HEK293 (cell line): Measurements from ENCODE around the gene PPP1R18.

ENCODE experiments used
- CTCF ChIA-PET: fragments of 350-600 bp; formaldehyde crosslinking; extraction: SDS; loops from one replicate; lab custom pipeline; 2021; ENCODE audit warnings: antibody characterized with exemption; lab: Yijun Ruan, JAX
- POLR2A ChIA-PET: fragments of 300-600 bp; formaldehyde crosslinking; extraction: SDS; loops from one replicate; lab custom pipeline; 2020; ENCODE audit warnings: antibody characterized with exemption, inconsistent platforms; lab: Yijun Ruan, JAX
- H3K27ac ChIP-seq: fragments of 200-500 bp; sonication (Bioruptor generic); 2 replicates; pipeline ENCODE4 v1.5.1; 2014; ENCODE audit warnings: low read depth, low read length, control low read depth, inconsistent platforms; ENCODE audit errors: extremely low read depth
- H3K36me3 ChIP-seq, 2 experiments: fragments of 200-500 bp in 1 of 2; sonication (Bioruptor generic) in 1 of 2; 1 replicate in 1 of 2; 2 replicates in 1 of 2; pipeline ENCODE4 v1.5.1; 2014 to 2017; ENCODE audit warnings: inconsistent platforms in 2 of 2, low read length in 2 of 2; ENCODE audit not compliant: control insufficient read depth in 2 of 2, insufficient read depth in 1 of 2
- H3K4me1 ChIP-seq: fragments of 200-500 bp; sonication (Bioruptor generic); 2 replicates; pipeline ENCODE4 v1.5.1; 2014; ENCODE audit warnings: mild to moderate bottlenecking, low read length, inconsistent platforms; ENCODE audit not compliant: control insufficient read depth, insufficient read depth
- H3K4me3 ChIP-seq: 2 replicates; pipeline ENCODE4 v1.5.1; 2011; ENCODE audit warnings: low read depth, mild to moderate bottlenecking, control low read depth, low read length, moderate library complexity
- H3K9me3 ChIP-seq: fragments of 200-500 bp; sonication (Bioruptor generic); 2 replicates; pipeline ENCODE4 v1.5.1; 2014; ENCODE audit warnings: low read depth, low read length, inconsistent platforms; ENCODE audit not compliant: control insufficient read depth, insufficient read depth
- GLI2 ChIP-seq: fragments of 450-650 bp; formaldehyde crosslinking; IDR thresholded peaks from 2 replicates; pipeline ENCODE4; 2017; ENCODE audit warnings: missing biosample characterization, missing genetic modification characterization, low read depth, borderline replicate concordance
- GLIS2 ChIP-seq: fragments of 450-650 bp; formaldehyde crosslinking; IDR thresholded peaks from 2 replicates; pipeline ENCODE4 v1.5.1; 2016; ENCODE audit warnings: missing biosample characterization, missing genetic modification characterization
- HOXC10 ChIP-seq: sonication (generic); formaldehyde crosslinking; IDR thresholded peaks from 2 replicates; pipeline ENCODE4 v1.8.1; 2023; ENCODE audit warnings: mild to moderate bottlenecking, missing genetic modification reagents
- KLF1 ChIP-seq: fragments of 450-650 bp; formaldehyde crosslinking; IDR thresholded peaks from 2 replicates; pipeline ENCODE4 v1.5.1; 2016; ENCODE audit warnings: missing biosample characterization, missing genetic modification characterization
- MZF1 ChIP-seq: fragments of 450-650 bp; formaldehyde crosslinking; IDR thresholded peaks from 2 replicates; pipeline ENCODE4 v1.5.1; 2017; ENCODE audit warnings: missing biosample characterization, missing genetic modification characterization, borderline replicate concordance
- PRDM1 ChIP-seq: fragments of 450-650 bp; formaldehyde crosslinking; IDR thresholded peaks from 2 replicates; pipeline ENCODE4; 2016; ENCODE audit warnings: missing biosample characterization, missing genetic modification characterization
- SP2 ChIP-seq: fragments of 450-650 bp; formaldehyde crosslinking; IDR thresholded peaks from 2 replicates; pipeline ENCODE4 v1.5.1; 2016; ENCODE audit warnings: missing biosample characterization, missing genetic modification characterization
- WT1 ChIP-seq: fragments of 450-650 bp; formaldehyde crosslinking; IDR thresholded peaks from 2 replicates; pipeline ENCODE4 v1.5.1; 2016; ENCODE audit warnings: missing biosample characterization, missing genetic modification characterization
- YY1 ChIP-seq: fragments of 450-650 bp; formaldehyde crosslinking; IDR thresholded peaks from 2 replicates; pipeline ENCODE4 v1.5.1; 2018; ENCODE audit warnings: missing biosample characterization, missing genetic modification characterization
- ZBTB48 ChIP-seq: fragments of 450-650 bp; formaldehyde crosslinking; IDR thresholded peaks from 2 replicates; pipeline ENCODE4 v1.5.1; 2016; ENCODE audit warnings: missing biosample characterization, missing genetic modification characterization
- ZEB2 ChIP-seq: fragments of 450-650 bp; formaldehyde crosslinking; IDR thresholded peaks from 2 replicates; pipeline ENCODE4 v1.5.1; 2016; ENCODE audit warnings: missing biosample characterization, missing genetic modification characterization
- ZFP3 ChIP-seq: fragments of 450-650 bp; formaldehyde crosslinking; IDR thresholded peaks from 2 replicates; pipeline ENCODE4 v1.5.1; 2016; ENCODE audit warnings: low read depth, missing biosample characterization, missing genetic modification characterization
- ZNF174 ChIP-seq: fragments of 450-650 bp; formaldehyde crosslinking; IDR thresholded peaks from 2 replicates; pipeline ENCODE4 v1.5.0; 2017; ENCODE audit warnings: missing biosample characterization, mild to moderate bottlenecking, missing genetic modification characterization
- ZNF2 ChIP-seq: fragments of 450-650 bp; formaldehyde crosslinking; IDR thresholded peaks from 2 replicates; pipeline ENCODE4 v1.5.1; 2016; ENCODE audit warnings: missing biosample characterization, missing genetic modification characterization
- ZNF202 ChIP-seq: fragments of 450-650 bp; formaldehyde crosslinking; IDR thresholded peaks from 2 replicates; pipeline ENCODE4 v1.5.1; 2016; ENCODE audit warnings: missing biosample characterization, missing genetic modification characterization, borderline replicate concordance
- ZNF221 ChIP-seq: fragments of 450-650 bp; formaldehyde crosslinking; IDR thresholded peaks from 2 replicates; pipeline ENCODE4 v1.5.1; 2017; ENCODE audit warnings: missing biosample characterization, missing genetic modification characterization, borderline replicate concordance
- ZNF354C ChIP-seq: fragments of 450-650 bp; formaldehyde crosslinking; IDR thresholded peaks from 2 replicates; pipeline ENCODE4 v1.5.1; 2016; ENCODE audit warnings: missing biosample characterization, missing genetic modification characterization, low read depth, borderline replicate concordance
- ZNF394 ChIP-seq: fragments of 450-650 bp; formaldehyde crosslinking; IDR thresholded peaks from 2 replicates; pipeline ENCODE4 v1.5.1; 2016; ENCODE audit warnings: missing biosample characterization, missing genetic modification characterization, mild to moderate bottlenecking, moderate library complexity, borderline replicate concordance
- ZNF404 ChIP-seq: fragments of 450-650 bp; formaldehyde crosslinking; IDR thresholded peaks from 2 replicates; pipeline ENCODE4 v1.5.1; 2017; ENCODE audit warnings: missing biosample characterization, missing genetic modification characterization
- ZNF473 ChIP-seq: fragments of 450-650 bp; formaldehyde crosslinking; IDR thresholded peaks from 2 replicates; pipeline ENCODE4 v1.5.1; 2017; ENCODE audit warnings: missing biosample characterization, missing genetic modification characterization
- ZNF623 ChIP-seq: fragments of 450-650 bp; formaldehyde crosslinking; IDR thresholded peaks from 2 replicates; pipeline ENCODE4 v1.5.1; 2016; ENCODE audit warnings: missing biosample characterization, missing genetic modification characterization
- ZNF768 ChIP-seq: fragments of 450-650 bp; formaldehyde crosslinking; IDR thresholded peaks from 2 replicates; pipeline ENCODE4 v1.5.1; 2018; ENCODE audit warnings: missing biosample characterization, mild to moderate bottlenecking, missing genetic modification characterization
- ZNF843 ChIP-seq: fragments of 450-650 bp; formaldehyde crosslinking; IDR thresholded peaks from 2 replicates; pipeline ENCODE4 v1.5.1; 2016; ENCODE audit warnings: missing biosample characterization, missing genetic modification characterization
- TF ChIP-seq, protein P1 (sequence below): fragments of 450-650 bp; formaldehyde crosslinking; IDR thresholded peaks from 2 replicates; pipeline ENCODE4 v1.5.1; 2016; ENCODE audit warnings: missing biosample characterization, missing genetic modification characterization
- TF ChIP-seq, protein P2 (sequence below): fragments of 450-650 bp; formaldehyde crosslinking; IDR thresholded peaks from 2 replicates; pipeline ENCODE4 v1.5.1; 2016; ENCODE audit warnings: missing biosample characterization, missing genetic modification characterization
- TF ChIP-seq, protein P3 (sequence below): fragments of 450-650 bp; formaldehyde crosslinking; IDR thresholded peaks from 2 replicates; pipeline ENCODE4 v1.5.1; 2016; ENCODE audit warnings: missing biosample characterization, missing genetic modification characterization
- TF ChIP-seq, protein P4 (sequence below): fragments of 450-650 bp; formaldehyde crosslinking; IDR thresholded peaks from 2 replicates; pipeline ENCODE4 v1.5.1; 2016; ENCODE audit warnings: missing biosample characterization, missing genetic modification characterization
- TF ChIP-seq, protein P5 (sequence below): fragments of 450-650 bp; formaldehyde crosslinking; conservative IDR thresholded peaks from 2 replicates; pipeline ENCODE4 v1.5.1; 2016; ENCODE audit warnings: low read depth, missing biosample characterization, missing genetic modification characterization

Gene PPP1R18

DNA sequence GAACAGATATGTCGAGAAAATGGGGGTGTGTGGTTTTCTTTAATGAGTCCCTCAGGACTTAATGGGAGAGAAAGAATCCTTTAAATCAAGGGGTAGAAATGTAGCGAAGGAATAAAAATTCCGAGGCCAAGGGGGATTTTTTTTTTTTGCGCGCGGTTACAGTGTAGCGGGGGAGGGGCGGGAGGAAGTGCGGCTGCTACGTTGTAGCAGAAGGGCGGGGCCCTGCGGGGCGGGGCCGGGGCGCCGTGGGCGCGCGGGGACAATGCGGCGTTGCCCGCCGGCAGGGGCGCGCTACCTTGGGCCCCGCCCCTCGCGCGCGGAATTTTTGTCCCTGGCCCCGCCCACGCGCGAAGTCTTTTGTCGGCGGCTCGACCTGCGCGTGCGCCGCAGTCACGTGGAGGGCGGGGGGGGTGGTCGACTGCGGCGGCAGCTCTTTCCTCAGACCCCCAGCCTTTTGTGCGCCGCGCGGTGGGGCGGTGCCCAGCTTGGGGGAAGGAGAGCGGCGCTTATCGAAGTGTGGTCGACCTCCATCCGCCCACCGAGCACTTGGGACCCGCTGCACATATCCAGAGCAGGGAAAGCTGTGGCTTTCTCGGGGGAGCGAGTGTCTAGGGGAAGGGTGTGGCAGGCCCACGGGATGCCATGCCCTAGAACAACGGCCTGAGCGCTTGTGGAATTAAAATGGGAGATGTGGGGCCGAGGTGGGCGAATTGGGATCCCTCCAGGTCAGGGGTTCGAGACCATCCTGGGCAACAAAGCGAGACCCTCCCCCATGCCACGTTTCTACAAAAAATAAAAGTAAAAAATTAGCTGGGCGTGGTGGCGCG is 35.0 kb upstream of the PPP1R18 start (continued):
- no peak; the same call in 1 of the 2 replicates for TF ChIP-seq WT1 (tag by site-specific recombination)
- 0 out of 2 replicates have a peak, but pooled peaks have one; percentile 15 for TF ChIP-seq YY1 (tag by site-specific recombination)
- 0 out of 2 replicates have a peak, but pooled peaks have one; percentile 8 for TF ChIP-seq ZNF404 (tag by site-specific recombination)
- TF ChIP-seq, protein P1, sequence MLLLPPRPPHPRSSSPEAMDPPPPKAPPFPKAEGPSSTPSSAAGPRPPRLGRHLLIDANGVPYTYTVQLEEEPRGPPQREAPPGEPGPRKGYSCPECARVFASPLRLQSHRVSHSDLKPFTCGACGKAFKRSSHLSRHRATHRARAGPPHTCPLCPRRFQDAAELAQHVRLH (tag by site-specific recombination): peak; percentile 47; the same call in 1 of the 2 replicates
- no peak for TF ChIP-seq ZNF221 (tag by site-specific recombination)
- TF ChIP-seq, protein P2, sequence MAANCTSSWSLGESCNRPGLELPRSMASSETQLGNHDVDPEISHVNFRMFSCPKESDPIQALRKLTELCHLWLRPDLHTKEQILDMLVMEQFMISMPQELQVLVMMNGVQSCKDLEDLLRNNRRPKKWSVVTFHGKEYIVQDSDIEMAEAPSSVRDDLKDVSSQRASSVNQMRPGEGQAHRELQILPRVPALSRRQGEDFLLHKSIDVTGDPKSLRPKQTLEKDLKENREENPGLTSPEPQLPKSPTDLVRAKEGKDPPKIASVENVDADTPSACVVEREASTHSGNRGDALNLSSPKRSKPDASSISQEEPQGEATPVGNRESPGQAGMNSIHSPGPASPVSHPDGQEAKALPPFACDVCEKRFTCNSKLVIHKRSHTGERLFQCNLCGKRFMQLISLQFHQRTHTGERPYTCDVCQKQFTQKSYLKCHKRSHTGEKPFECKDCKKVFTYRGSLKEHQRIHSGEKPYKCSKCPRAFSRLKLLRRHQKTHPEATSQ (tag by site-specific recombination): no peak
- TF ChIP-seq ZNF843 (tag by site-specific recombination): peak; percentile 43
- no peak for TF ChIP-seq ZNF354C (tag by site-specific recombination)
- peak; percentile 62 for TF ChIP-seq PRDM1 (tag by site-specific recombination)
- TF ChIP-seq ZNF623 (tag by site-specific recombination): peak; percentile 18; the same call in 1 of the 2 replicates
- TF ChIP-seq GLIS2 (tag by site-specific recombination): peak; percentile 98
- no peak for TF ChIP-seq ZNF202 (tag by site-specific recombination)
- no peak for TF ChIP-seq HOXC10 (CRISPR knock-in tag)
- peak; percentile 77 for TF ChIP-seq MZF1 (tag by site-specific recombination)
- no peak for TF ChIP-seq ZNF473
- TF ChIP-seq ZNF768: no peak
- TF ChIP-seq, protein P3, sequence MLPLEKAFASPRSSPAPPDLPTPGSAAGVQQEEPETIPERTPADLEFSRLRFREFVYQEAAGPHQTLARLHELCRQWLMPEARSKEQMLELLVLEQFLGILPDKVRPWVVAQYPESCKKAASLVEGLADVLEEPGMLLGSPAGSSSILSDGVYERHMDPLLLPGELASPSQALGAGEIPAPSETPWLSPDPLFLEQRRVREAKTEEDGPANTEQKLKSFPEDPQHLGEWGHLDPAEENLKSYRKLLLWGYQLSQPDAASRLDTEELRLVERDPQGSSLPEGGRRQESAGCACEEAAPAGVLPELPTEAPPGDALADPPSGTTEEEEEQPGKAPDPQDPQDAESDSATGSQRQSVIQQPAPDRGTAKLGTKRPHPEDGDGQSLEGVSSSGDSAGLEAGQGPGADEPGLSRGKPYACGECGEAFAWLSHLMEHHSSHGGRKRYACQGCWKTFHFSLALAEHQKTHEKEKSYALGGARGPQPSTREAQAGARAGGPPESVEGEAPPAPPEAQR (tag by site-specific recombination): peak; percentile 75; the same call in 1 of the 2 replicates
- no peak for TF ChIP-seq GLI2 (tag by site-specific recombination)
- no peak for TF ChIP-seq ZNF174 (tag by site-specific recombination)
- TF ChIP-seq, protein P4, sequence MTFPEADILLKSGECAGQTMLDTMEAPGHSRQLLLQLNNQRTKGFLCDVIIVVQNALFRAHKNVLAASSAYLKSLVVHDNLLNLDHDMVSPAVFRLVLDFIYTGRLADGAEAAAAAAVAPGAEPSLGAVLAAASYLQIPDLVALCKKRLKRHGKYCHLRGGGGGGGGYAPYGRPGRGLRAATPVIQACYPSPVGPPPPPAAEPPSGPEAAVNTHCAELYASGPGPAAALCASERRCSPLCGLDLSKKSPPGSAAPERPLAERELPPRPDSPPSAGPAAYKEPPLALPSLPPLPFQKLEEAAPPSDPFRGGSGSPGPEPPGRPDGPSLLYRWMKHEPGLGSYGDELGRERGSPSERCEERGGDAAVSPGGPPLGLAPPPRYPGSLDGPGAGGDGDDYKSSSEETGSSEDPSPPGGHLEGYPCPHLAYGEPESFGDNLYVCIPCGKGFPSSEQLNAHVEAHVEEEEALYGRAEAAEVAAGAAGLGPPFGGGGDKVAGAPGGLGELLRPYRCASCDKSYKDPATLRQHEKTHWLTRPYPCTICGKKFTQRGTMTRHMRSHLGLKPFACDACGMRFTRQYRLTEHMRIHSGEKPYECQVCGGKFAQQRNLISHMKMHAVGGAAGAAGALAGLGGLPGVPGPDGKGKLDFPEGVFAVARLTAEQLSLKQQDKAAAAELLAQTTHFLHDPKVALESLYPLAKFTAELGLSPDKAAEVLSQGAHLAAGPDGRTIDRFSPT (tag by site-specific recombination): peak; percentile 56

DNA sequence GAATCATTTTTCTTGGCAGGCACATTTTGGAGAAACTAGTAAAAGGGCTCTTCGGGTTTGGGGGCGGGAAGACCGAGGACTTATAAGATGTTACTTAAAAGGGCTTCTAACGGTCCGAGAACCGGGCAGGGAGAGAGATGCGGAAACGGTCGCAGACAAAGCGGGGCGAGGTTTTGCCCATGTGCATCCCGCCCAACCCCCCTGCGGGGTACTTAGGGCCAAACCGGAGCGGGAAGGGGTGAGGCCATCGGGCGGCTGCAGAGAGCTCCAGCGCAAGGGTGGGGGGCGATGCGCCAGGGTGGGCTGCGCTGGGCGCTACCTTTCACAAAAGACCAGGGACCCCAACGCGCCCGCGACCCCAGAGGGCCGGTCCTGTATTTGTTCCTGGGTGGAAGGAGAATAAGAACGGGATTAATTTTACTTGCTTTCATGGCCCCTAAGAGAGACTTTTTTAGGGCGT is 34.3 kb upstream of the PPP1R18 start:
- Histone ChIP-seq H3K27ac (peak overlapping the region; percentile 93), H3K9me3 (no peaks in the 10 kb centered on the region), H3K4me3 (peak overlapping the region; percentile 87), H3K36me3 (peaks cover 15 to 44% of the 10 kb centered on the region in 2 experiments), H3K4me1 (peaks cover 6% of the 10 kb centered on the region)
- ChIA-PET POLR2A (interaction anchor here (0.6 to 10.1 kb wide), 25 partner anchors 8 to 337 kb away, joined by 3 to 235 read pairs (median 4); partner anchors contain the start of genes DHX16, GNL1, GTF2H4 and IER3), CTCF (interaction anchor here (0.6 to 18.7 kb wide), 8 partner anchors 10 to 673 kb away, joined by 4 to 692 read pairs (median 14); partner anchors contain the start of genes DHX16 and NRM)
- TF ChIP-seq ZFP3 (tag by site-specific recombination) (no peak), ZNF2 (tag by site-specific recombination) (peak; percentile 18), KLF1 (tag by site-specific recombination) (peak; percentile 65), ZBTB48 (tag by site-specific recombination) (peak; percentile 62; the same call in 1 of the 2 replicates), ZEB2 (tag by site-specific recombination) (no peak), GLIS2 (tag by site-specific recombination) (peak; percentile 64), ZNF394 (tag by site-specific recombination) (no peak), SP2 (tag by site-specific recombination) (peak; percentile 65)
- TF ChIP-seq, protein P5, sequence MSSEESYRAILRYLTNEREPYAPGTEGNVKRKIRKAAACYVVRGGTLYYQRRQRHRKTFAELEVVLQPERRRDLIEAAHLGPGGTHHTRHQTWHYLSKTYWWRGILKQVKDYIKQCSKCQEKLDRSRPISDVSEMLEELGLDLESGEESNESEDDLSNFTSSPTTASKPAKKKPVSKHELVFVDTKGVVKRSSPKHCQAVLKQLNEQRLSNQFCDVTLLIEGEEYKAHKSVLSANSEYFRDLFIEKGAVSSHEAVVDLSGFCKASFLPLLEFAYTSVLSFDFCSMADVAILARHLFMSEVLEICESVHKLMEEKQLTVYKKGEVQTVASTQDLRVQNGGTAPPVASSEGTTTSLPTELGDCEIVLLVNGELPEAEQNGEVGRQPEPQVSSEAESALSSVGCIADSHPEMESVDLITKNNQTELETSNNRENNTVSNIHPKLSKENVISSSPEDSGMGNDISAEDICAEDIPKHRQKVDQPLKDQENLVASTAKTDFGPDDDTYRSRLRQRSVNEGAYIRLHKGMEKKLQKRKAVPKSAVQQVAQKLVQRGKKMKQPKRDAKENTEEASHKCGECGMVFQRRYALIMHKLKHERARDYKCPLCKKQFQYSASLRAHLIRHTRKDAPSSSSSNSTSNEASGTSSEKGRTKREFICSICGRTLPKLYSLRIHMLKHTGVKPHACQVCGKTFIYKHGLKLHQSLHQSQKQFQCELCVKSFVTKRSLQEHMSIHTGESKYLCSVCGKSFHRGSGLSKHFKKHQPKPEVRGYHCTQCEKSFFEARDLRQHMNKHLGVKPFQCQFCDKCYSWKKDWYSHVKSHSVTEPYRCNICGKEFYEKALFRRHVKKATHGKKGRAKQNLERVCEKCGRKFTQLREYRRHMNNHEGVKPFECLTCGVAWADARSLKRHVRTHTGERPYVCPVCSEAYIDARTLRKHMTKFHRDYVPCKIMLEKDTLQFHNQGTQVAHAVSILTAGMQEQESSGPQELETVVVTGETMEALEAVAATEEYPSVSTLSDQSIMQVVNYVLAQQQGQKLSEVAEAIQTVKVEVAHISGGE (tag by site-specific recombination): no peak
